ENCODE data around the gene IQCM.

- TF ChIP-seq, protein P1, sequence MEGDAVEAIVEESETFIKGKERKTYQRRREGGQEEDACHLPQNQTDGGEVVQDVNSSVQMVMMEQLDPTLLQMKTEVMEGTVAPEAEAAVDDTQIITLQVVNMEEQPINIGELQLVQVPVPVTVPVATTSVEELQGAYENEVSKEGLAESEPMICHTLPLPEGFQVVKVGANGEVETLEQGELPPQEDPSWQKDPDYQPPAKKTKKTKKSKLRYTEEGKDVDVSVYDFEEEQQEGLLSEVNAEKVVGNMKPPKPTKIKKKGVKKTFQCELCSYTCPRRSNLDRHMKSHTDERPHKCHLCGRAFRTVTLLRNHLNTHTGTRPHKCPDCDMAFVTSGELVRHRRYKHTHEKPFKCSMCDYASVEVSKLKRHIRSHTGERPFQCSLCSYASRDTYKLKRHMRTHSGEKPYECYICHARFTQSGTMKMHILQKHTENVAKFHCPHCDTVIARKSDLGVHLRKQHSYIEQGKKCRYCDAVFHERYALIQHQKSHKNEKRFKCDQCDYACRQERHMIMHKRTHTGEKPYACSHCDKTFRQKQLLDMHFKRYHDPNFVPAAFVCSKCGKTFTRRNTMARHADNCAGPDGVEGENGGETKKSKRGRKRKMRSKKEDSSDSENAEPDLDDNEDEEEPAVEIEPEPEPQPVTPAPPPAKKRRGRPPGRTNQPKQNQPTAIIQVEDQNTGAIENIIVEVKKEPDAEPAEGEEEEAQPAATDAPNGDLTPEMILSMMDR (tag by site-specific recombination; IDR thresholded peaks at IDR 0.05), result no peak
- TF ChIP-seq ZNF19 (tag by site-specific recombination; IDR thresholded peaks at IDR 0.05; ENCODE audit: low read depth), result no peak
- TF ChIP-seq SCRT2 (tag by site-specific recombination; IDR thresholded peaks at IDR 0.05), result no peak
- no peak for TF ChIP-seq ZNF10 (tag by site-specific recombination; IDR thresholded peaks at IDR 0.05)
- TF ChIP-seq REST (tag by site-specific recombination; IDR thresholded peaks at IDR 0.05), result no peak
- TF ChIP-seq ZNF473 (tag by site-specific recombination; IDR thresholded peaks at IDR 0.05), result no peak
- TF ChIP-seq ZNF704 (tag by site-specific recombination; IDR thresholded peaks at IDR 0.05), result no peak
- TF ChIP-seq, protein P2, sequence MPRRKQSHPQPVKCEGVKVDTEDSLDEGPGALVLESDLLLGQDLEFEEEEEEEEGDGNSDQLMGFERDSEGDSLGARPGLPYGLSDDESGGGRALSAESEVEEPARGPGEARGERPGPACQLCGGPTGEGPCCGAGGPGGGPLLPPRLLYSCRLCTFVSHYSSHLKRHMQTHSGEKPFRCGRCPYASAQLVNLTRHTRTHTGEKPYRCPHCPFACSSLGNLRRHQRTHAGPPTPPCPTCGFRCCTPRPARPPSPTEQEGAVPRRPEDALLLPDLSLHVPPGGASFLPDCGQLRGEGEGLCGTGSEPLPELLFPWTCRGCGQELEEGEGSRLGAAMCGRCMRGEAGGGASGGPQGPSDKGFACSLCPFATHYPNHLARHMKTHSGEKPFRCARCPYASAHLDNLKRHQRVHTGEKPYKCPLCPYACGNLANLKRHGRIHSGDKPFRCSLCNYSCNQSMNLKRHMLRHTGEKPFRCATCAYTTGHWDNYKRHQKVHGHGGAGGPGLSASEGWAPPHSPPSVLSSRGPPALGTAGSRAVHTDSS (tag by site-specific recombination; IDR thresholded peaks at IDR 0.05), result no peak
- TF ChIP-seq ZNF423 (tag by site-specific recombination; IDR thresholded peaks at IDR 0.05), result no peak
- TF ChIP-seq, protein P3, sequence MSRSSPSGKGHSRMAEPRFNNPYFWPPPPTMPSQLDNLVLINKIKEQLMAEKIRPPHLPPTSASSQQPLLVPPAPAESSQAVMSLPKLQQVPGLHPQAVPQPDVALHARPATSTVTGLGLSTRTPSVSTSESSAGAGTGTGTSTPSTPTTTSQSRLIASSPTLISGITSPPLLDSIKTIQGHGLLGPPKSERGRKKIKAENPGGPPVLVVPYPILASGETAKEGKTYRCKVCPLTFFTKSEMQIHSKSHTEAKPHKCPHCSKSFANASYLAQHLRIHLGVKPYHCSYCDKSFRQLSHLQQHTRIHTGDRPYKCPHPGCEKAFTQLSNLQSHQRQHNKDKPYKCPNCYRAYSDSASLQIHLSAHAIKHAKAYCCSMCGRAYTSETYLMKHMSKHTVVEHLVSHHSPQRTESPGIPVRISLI (tag by site-specific recombination; IDR thresholded peaks at IDR 0.05), result no peak
- TF ChIP-seq ZNF292 (tag by site-specific recombination; IDR thresholded peaks at IDR 0.05; ENCODE audit: borderline replicate concordance, low read depth), result no peak
- TF ChIP-seq ZNF214 (tag by site-specific recombination; IDR thresholded peaks at IDR 0.05; ENCODE audit: borderline replicate concordance), result no peak
Observed at GRCh38 chr4:149572716-149573115, 242.9 kb downstream of the IQCM start.
